Measurements from ENCODE around the gene CCDC142.

DNA sequence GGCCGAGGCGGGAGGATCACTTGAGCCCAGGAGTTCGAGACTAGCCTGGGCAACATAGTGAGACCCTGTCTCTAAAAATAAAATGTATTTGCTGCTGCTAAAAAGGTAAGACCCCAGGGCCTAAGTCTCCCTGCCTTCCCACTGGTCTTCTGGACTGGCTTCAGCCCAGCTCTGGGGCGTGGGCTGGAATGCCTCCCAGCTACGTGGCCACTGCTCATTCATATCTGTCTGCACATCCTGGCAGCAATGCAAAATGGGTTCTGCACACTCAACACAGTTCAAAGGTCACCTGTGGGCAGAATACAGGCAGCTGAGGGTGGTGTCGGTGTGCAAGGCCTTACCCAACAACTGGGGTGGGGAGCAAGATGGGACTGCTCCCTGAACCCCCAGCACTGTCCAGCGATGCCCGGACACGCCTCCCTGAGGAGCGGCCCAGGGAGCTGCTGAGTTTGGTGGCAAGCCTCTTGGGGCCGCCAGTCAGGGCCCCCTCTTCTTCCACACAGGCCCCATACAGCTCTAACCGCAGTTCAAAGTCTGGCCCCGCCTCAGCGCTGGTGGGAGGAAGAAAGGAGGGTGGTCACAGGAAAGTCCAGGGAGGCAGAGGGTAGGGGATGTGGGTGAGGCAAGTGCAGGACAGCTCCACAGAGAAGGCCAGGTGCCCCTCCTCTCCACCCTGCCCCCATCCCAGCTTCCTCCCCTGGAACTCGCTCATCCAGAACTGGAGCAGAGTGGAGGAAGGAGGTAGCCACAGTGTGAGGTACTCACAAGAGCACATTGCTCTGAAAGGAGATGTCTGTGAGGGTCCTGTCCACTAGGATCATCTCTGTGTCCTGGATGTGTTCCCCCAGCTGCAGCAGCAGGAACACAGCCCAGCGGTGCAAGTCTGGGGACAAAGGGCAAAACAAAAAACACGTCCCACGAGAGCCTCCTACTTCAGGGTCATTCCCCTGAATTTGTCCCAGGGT lies 53.0 kb downstream of the CCDC142 start:
- TF ChIP-seq, protein P1, sequence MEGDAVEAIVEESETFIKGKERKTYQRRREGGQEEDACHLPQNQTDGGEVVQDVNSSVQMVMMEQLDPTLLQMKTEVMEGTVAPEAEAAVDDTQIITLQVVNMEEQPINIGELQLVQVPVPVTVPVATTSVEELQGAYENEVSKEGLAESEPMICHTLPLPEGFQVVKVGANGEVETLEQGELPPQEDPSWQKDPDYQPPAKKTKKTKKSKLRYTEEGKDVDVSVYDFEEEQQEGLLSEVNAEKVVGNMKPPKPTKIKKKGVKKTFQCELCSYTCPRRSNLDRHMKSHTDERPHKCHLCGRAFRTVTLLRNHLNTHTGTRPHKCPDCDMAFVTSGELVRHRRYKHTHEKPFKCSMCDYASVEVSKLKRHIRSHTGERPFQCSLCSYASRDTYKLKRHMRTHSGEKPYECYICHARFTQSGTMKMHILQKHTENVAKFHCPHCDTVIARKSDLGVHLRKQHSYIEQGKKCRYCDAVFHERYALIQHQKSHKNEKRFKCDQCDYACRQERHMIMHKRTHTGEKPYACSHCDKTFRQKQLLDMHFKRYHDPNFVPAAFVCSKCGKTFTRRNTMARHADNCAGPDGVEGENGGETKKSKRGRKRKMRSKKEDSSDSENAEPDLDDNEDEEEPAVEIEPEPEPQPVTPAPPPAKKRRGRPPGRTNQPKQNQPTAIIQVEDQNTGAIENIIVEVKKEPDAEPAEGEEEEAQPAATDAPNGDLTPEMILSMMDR (IDR thresholded peaks at IDR 0.05): no peak
- no peak for TF ChIP-seq POLR2A (IDR thresholded peaks at IDR 0.05)
- no peak for TF ChIP-seq EP300 (IDR thresholded peaks at IDR 0.05)
